Measurements from ENCODE around the gene PEPD.

Gene PEPD

GRCh38 chr19:33406521-33407139 is 115.0 kb downstream of the PEPD start:
- ATAC-seq, result peak; percentile 59
- Mint-ChIP-seq H3K36me3 (peaks cover 9% of the 10 kb centered on the region), H3K4me1 (peaks cover 15% of the 10 kb centered on the region), H3K9me3 (no peaks in the 10 kb centered on the region), H3K4me3 (no peak overlapping the region), H3K27me3 (no peaks in the 10 kb centered on the region), H3K27ac (peak overlapping the region; percentile 60)

GRCh38 chr19:33405553-33406461 is 115.8 kb downstream of the PEPD start:
- Mint-ChIP-seq H3K4me3 (no peak overlapping the region), H3K27ac (peak overlapping the region; percentile 60), H3K9me3 (no peaks in the 10 kb centered on the region), H3K36me3 (peaks cover 4% of the 10 kb centered on the region), H3K4me1 (peaks cover 15% of the 10 kb centered on the region), H3K27me3 (no peaks in the 10 kb centered on the region)
- ATAC-seq, result no peak

- H3K9me3 Mint-ChIP-seq, result no peaks in the 10 kb centered on the region
- H3K27me3 Mint-ChIP-seq, result no peaks in the 10 kb centered on the region
- peaks cover 15% of the 10 kb centered on the region for H3K4me1 Mint-ChIP-seq
- no peak overlapping the region for H3K27ac Mint-ChIP-seq
- H3K36me3 Mint-ChIP-seq, result no peaks in the 10 kb centered on the region
- H3K4me3 Mint-ChIP-seq, result no peak overlapping the region
- no peak for ATAC-seq
Measured at GRCh38 chr19:33405254-33405552, 116.4 kb downstream of the PEPD start.

- peaks cover 2% of the 10 kb centered on the region for H3K36me3 Mint-ChIP-seq
- ATAC-seq, result no peak
- no peak overlapping the region for H3K4me3 Mint-ChIP-seq
- peaks cover 15% of the 10 kb centered on the region for H3K4me1 Mint-ChIP-seq
- no peak overlapping the region for H3K27ac Mint-ChIP-seq
- H3K9me3 Mint-ChIP-seq, result no peaks in the 10 kb centered on the region
- no peaks in the 10 kb centered on the region for H3K27me3 Mint-ChIP-seq
Measured at GRCh38 chr19:33404506-33405253, 116.9 kb downstream of the PEPD start.

- no peaks in the 10 kb centered on the region for H3K9me3 Mint-ChIP-seq
- peaks cover 15% of the 10 kb centered on the region for H3K4me1 Mint-ChIP-seq
- no peaks in the 10 kb centered on the region for H3K27me3 Mint-ChIP-seq
- H3K27ac Mint-ChIP-seq, result no peak overlapping the region
- ATAC-seq, result no peak
- H3K36me3 Mint-ChIP-seq, result peaks cover 7% of the 10 kb centered on the region
- H3K4me3 Mint-ChIP-seq, result no peak overlapping the region
Measured at GRCh38 chr19:33403973-33404304, 117.7 kb downstream of the PEPD start.

GRCh38 chr19:33403221-33403972 is 118.2 kb downstream of the PEPD start:
- H3K27ac Mint-ChIP-seq, result no peak overlapping the region
- no peak for ATAC-seq
- H3K9me3 Mint-ChIP-seq, result no peaks in the 10 kb centered on the region
- H3K4me1 Mint-ChIP-seq, result peaks cover 15% of the 10 kb centered on the region
- no peaks in the 10 kb centered on the region for H3K27me3 Mint-ChIP-seq
- H3K36me3 Mint-ChIP-seq, result peaks cover 7% of the 10 kb centered on the region
- no peak overlapping the region for H3K4me3 Mint-ChIP-seq

GRCh38 chr19:33402421-33403220 is 119.0 kb downstream of the PEPD start:
- Mint-ChIP-seq H3K9me3 (no peaks in the 10 kb centered on the region), H3K4me1 (peaks cover 15% of the 10 kb centered on the region), H3K27ac (no peak overlapping the region), H3K27me3 (no peaks in the 10 kb centered on the region), H3K4me3 (no peak overlapping the region), H3K36me3 (peaks cover 7% of the 10 kb centered on the region)
- no peak for ATAC-seq

- Mint-ChIP-seq H3K36me3 (peaks cover 7% of the 10 kb centered on the region), H3K27me3 (no peaks in the 10 kb centered on the region), H3K9me3 (no peaks in the 10 kb centered on the region), H3K27ac (no peak overlapping the region), H3K4me3 (no peak overlapping the region), H3K4me1 (peaks cover 15% of the 10 kb centered on the region)
- no peak for ATAC-seq
Measured at GRCh38 chr19:33401683-33402420, 119.7 kb downstream of the PEPD start.

- Mint-ChIP-seq H3K27me3 (no peaks in the 10 kb centered on the region), H3K4me1 (peaks cover 11% of the 10 kb centered on the region), H3K27ac (no peak overlapping the region), H3K36me3 (peaks cover 7% of the 10 kb centered on the region), H3K4me3 (no peak overlapping the region), H3K9me3 (no peaks in the 10 kb centered on the region)
- no peak for ATAC-seq
Measured at GRCh38 chr19:33400856-33401682, 120.5 kb downstream of the PEPD start.

GRCh38 chr19:33399745-33400681 is 121.6 kb downstream of the PEPD start:
- Mint-ChIP-seq H3K27me3 (no peaks in the 10 kb centered on the region), H3K4me1 (peaks cover 8% of the 10 kb centered on the region), H3K36me3 (peaks cover 7% of the 10 kb centered on the region), H3K27ac (no peak overlapping the region), H3K9me3 (no peaks in the 10 kb centered on the region), H3K4me3 (no peak overlapping the region)
- no peak for ATAC-seq

- H3K9me3 Mint-ChIP-seq, result no peaks in the 10 kb centered on the region
- H3K36me3 Mint-ChIP-seq, result peaks cover 7% of the 10 kb centered on the region
- peaks cover 3% of the 10 kb centered on the region for H3K4me1 Mint-ChIP-seq
- H3K27ac Mint-ChIP-seq, result no peak overlapping the region
- ATAC-seq, result no peak
- H3K27me3 Mint-ChIP-seq, result no peaks in the 10 kb centered on the region
- H3K4me3 Mint-ChIP-seq, result no peak overlapping the region
Measured at GRCh38 chr19:33399081-33399744, 122.4 kb downstream of the PEPD start.

GRCh38 chr19:33398361-33399060 is 123.1 kb downstream of the PEPD start:
- ATAC-seq, result no peak
- Mint-ChIP-seq H3K4me3 (no peak overlapping the region), H3K4me1 (no peaks in the 10 kb centered on the region), H3K27ac (no peak overlapping the region), H3K36me3 (peaks cover 7% of the 10 kb centered on the region), H3K27me3 (no peaks in the 10 kb centered on the region), H3K9me3 (no peaks in the 10 kb centered on the region)

Data from stimulated activated memory B cell treated with anti-CD40 and anti-IgM and Interleukin-4, amounts not matched to agents 10 μg/mL and 1 μg/mL and 100 μg/mL, for 72 hours (primary cell).